Anterior cingulate cortex (tissue), 58 donors: Measurements from ENCODE around the gene PRND.
"Not testable (repeated sequence)": the region's sequence is repeated elsewhere in the genome, so short reads cannot be mapped to it uniquely, and the experiment has no call there.

ENCODE experiments used
- DNase-seq, 58 donors: peaks; one replicate each; lab custom pipeline; 2025; lab: John Stamatoyannopoulos, UW

Gene PRND

GRCh38 chr20:4706941-4707340, 14.8 kb upstream of the PRND start:
- not testable (repeated sequence) for DNase-seq

GRCh38 chr20:4708036-4708435, 13.7 kb upstream of the PRND start:
- no peak for DNase-seq

- DNase-seq: no peak
Measured at GRCh38 chr20:4708856-4709255, 12.9 kb upstream of the PRND start.

- DNase-seq: no peak
Measured at GRCh38 chr20:4709261-4710105, 12.2 kb upstream of the PRND start.

GRCh38 chr20:4710106-4710475, 11.6 kb upstream of the PRND start:
- DNase-seq: no peak

- DNase-seq: no peak
Measured at GRCh38 chr20:4711511-4711910, 10.2 kb upstream of the PRND start.

GRCh38 chr20:4713401-4713800, 8.3 kb upstream of the PRND start:
- DNase-seq: no peak

- DNase-seq: no peak
Measured at GRCh38 chr20:4714818-4715217, 6.9 kb upstream of the PRND start.

- peak in 5 of 58 donors; percentile 10 to 47 (median 27) for DNase-seq
Measured at GRCh38 chr20:4717816-4718570, 3.7 kb upstream of the PRND start.

GRCh38 chr20:4719190-4719589, 2.5 kb upstream of the PRND start:
- no peak for DNase-seq

GRCh38 chr20:4720041-4720976, 1.4 kb upstream of the PRND start:
- DNase-seq: peak in 56 of 58 donors; percentile 17 to 88 (median 64)

- peak in 4 of 58 donors; percentile 16 to 56 (median 27) for DNase-seq
Measured at GRCh38 chr20:4720977-4721349, 746 bp upstream of the PRND start.

GRCh38 chr20:4722571-4722970, 862 bp downstream of the PRND start:
- no peak for DNase-seq

- no peak for DNase-seq
Measured at GRCh38 chr20:4722993-4723392, 1.3 kb downstream of the PRND start.

GRCh38 chr20:4723553-4723952, 1.8 kb downstream of the PRND start:
- DNase-seq: not testable (repeated sequence)

GRCh38 chr20:4724459-4725262, 3.0 kb downstream of the PRND start:
- DNase-seq: peak in 3 of 58 donors; percentile 13 to 25 (median 18)

- DNase-seq: no peak
Measured at GRCh38 chr20:4725263-4725550, 3.5 kb downstream of the PRND start.

- peak in 3 of 58 donors; percentile 19 to 39 (median 29) for DNase-seq
Measured at GRCh38 chr20:4726710-4727397, 5.1 kb downstream of the PRND start.

GRCh38 chr20:4728120-4728760, 6.5 kb downstream of the PRND start:
- DNase-seq: no peak
